ENCODE results near the gene SIRPG.

GRCh38 chr20:1579488-1579887 is 78.1 kb downstream of the SIRPG start:
- TF ChIP-seq CTCF (IDR thresholded peaks at IDR 0.05) (no peak), POLR2A (IDR thresholded peaks at IDR 0.05) (no peak)

All from thyroid gland (tissue), 4 donors.